ENCODE data around the gene PEX1.

The PEX1 gene

GRCh38 chr7:92528188-92528957 lies at the start of gene PEX1, which contains the start of gene RBM48:
PEX1 (minus strand) TSS chr7:92528520; CDS start chr7:92528435, 85 bp downstream.
RBM48 (plus strand) TSS chr7:92528795; CDS start chr7:92528814, 19 bp downstream.
- TF ChIP-seq EZH2phosphoT487 (IDR thresholded peaks at IDR 0.05; ENCODE audit: low read depth) (no peak), CTCF (IDR thresholded peaks at IDR 0.05; ENCODE audit: low read depth, low read length) (peak; percentile 70)
- Histone ChIP-seq H4K20me1 (ENCODE audit: insufficient read depth, low read length) (no peaks in the 10 kb centered on the region), H3K4me3 (ENCODE audit: low read length) (peak within 1 kb of the TSS; percentile 90), H3K27ac (ENCODE audit: low read length) (peak within 1 kb of the TSS; percentile 33), H2AFZ (ENCODE audit: low read depth, low read length) (peak within 1 kb of the TSS; percentile 87), H3K4me1 (ENCODE audit: low read length) (peaks cover 12% of the 10 kb centered on the region), H3K4me2 (ENCODE audit: low read length) (peak within 1 kb of the TSS; percentile 94), H3K79me2 (ENCODE audit: low read length) (peaks cover 24% of the 10 kb centered on the region), H3K36me3 (replicated peaks; ENCODE audit: low read depth, low read length) (peaks cover 13% of the 10 kb centered on the region), H3K9me3 (ENCODE audit: insufficient read depth, low read length) (no peaks in the 10 kb centered on the region), H3K9ac (ENCODE audit: low read length) (peak within 1 kb of the TSS; percentile 73), H3K27me3 (ENCODE audit: low read depth, low read length) (no peaks in the 10 kb centered on the region)

GRCh38 chr7:92576296-92576695 lies 48.0 kb upstream of the PEX1 start:
- Histone ChIP-seq H3K4me1 (ENCODE audit: low read length) (peaks cover 3% of the 10 kb centered on the region; the same call in 1 of the 2 replicates), H3K79me2 (ENCODE audit: low read length) (peaks cover 21% of the 10 kb centered on the region), H3K4me2 (ENCODE audit: low read length) (no peak overlapping the region), H2AFZ (ENCODE audit: low read depth, low read length) (no peak overlapping the region), H3K27ac (ENCODE audit: low read length) (no peak overlapping the region), H3K36me3 (replicated peaks; ENCODE audit: low read depth, low read length) (peaks cover 62% of the 10 kb centered on the region), H3K9me3 (ENCODE audit: insufficient read depth, low read length) (no peaks in the 10 kb centered on the region), H3K9ac (ENCODE audit: low read length) (no peak overlapping the region), H3K27me3 (ENCODE audit: low read depth, low read length) (no peaks in the 10 kb centered on the region), H3K4me3 (ENCODE audit: low read length) (no peak overlapping the region), H4K20me1 (ENCODE audit: insufficient read depth, low read length) (no peaks in the 10 kb centered on the region)
- no peak for TF ChIP-seq CTCF (IDR thresholded peaks at IDR 0.05; ENCODE audit: low read depth, low read length)
- no peak for TF ChIP-seq EZH2phosphoT487 (IDR thresholded peaks at IDR 0.05; ENCODE audit: low read depth)

GRCh38 chr7:92569137-92569536 lies 40.8 kb upstream of the PEX1 start:
- Histone ChIP-seq H3K79me2 (ENCODE audit: low read length) (0 out of 2 replicates have a peak, but pooled peaks cover 2% of the 10 kb centered on the region), H3K4me1 (ENCODE audit: low read length) (peaks cover 4% of the 10 kb centered on the region), H3K9ac (ENCODE audit: low read length) (no peak overlapping the region), H4K20me1 (ENCODE audit: insufficient read depth, low read length) (no peaks in the 10 kb centered on the region), H3K9me3 (ENCODE audit: insufficient read depth, low read length) (no peaks in the 10 kb centered on the region), H3K27ac (ENCODE audit: low read length) (no peak overlapping the region), H3K27me3 (ENCODE audit: low read depth, low read length) (no peaks in the 10 kb centered on the region), H3K4me2 (ENCODE audit: low read length) (no peak overlapping the region), H2AFZ (ENCODE audit: low read depth, low read length) (no peak overlapping the region), H3K36me3 (replicated peaks; ENCODE audit: low read depth, low read length) (peaks cover 40% of the 10 kb centered on the region), H3K4me3 (ENCODE audit: low read length) (no peak overlapping the region)
- TF ChIP-seq CTCF (IDR thresholded peaks at IDR 0.05; ENCODE audit: low read depth, low read length): no peak
- TF ChIP-seq EZH2phosphoT487 (IDR thresholded peaks at IDR 0.05; ENCODE audit: low read depth): no peak

- Histone ChIP-seq H3K36me3 (replicated peaks; ENCODE audit: low read depth, low read length) (peaks cover 45% of the 10 kb centered on the region), H4K20me1 (ENCODE audit: insufficient read depth, low read length) (no peaks in the 10 kb centered on the region), H3K4me2 (ENCODE audit: low read length) (no peak overlapping the region), H3K4me1 (ENCODE audit: low read length) (peaks cover 7% of the 10 kb centered on the region), H3K9me3 (ENCODE audit: insufficient read depth, low read length) (no peaks in the 10 kb centered on the region), H3K9ac (ENCODE audit: low read length) (no peak overlapping the region), H2AFZ (ENCODE audit: low read depth, low read length) (no peak overlapping the region), H3K27ac (ENCODE audit: low read length) (no peak overlapping the region), H3K27me3 (ENCODE audit: low read depth, low read length) (no peaks in the 10 kb centered on the region), H3K79me2 (ENCODE audit: low read length) (no peaks in the 10 kb centered on the region), H3K4me3 (ENCODE audit: low read length) (no peak overlapping the region)
- TF ChIP-seq EZH2phosphoT487 (IDR thresholded peaks at IDR 0.05; ENCODE audit: low read depth): no peak
- TF ChIP-seq CTCF (IDR thresholded peaks at IDR 0.05; ENCODE audit: low read depth, low read length): no peak
These were observed 39.1 kb upstream of the PEX1 start for GRCh38 chr7:92567460-92567859.

Measured in OCI-LY3 (cell line).